Sigmoid colon (tissue), 4 donors: ENCODE measurements around the gene TXNDC15.

Experiments used
- EP300 ChIP-seq, 4 donors: sonication (generic); formaldehyde crosslinking; IDR thresholded peaks; one replicate each; pipeline ENCODE4 v1.6.1; 2017; ENCODE audit warnings: antibody characterized with exemption in 4 of 4
- TF ChIP-seq, protein P1 (sequence below), 4 experiments: fragments of 450-650 bp in 3 of 4; fragments of 200-600 bp in 1 of 4; IDR thresholded peaks; one replicate each; pipeline ENCODE4 v1.5.1; 2016 to 2019; ENCODE audit warnings: antibody characterized with exemption in 4 of 4, mild to moderate bottlenecking in 3 of 4, moderate library complexity in 2 of 4

DNA sequence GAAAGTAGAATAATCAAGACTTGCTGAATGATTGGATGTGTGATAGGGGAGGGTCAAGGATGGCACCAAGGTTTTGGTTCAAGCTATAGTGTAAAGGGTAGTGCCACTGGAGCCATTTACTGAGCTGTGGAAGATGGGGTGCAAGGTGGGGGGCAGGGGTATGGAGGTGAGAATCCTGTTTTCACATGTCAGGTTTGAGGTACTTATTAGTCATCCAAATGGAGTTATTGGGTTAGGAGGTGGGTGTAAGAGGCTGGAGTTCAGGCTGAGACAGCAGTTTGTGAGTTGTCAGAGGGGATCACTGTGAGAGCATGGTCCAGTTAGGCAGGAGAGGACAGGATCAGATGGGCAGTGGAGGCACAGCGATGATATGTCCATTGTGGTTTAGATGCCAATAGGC lies 39.6 kb downstream of the TXNDC15 start:
- TF ChIP-seq, protein P1, sequence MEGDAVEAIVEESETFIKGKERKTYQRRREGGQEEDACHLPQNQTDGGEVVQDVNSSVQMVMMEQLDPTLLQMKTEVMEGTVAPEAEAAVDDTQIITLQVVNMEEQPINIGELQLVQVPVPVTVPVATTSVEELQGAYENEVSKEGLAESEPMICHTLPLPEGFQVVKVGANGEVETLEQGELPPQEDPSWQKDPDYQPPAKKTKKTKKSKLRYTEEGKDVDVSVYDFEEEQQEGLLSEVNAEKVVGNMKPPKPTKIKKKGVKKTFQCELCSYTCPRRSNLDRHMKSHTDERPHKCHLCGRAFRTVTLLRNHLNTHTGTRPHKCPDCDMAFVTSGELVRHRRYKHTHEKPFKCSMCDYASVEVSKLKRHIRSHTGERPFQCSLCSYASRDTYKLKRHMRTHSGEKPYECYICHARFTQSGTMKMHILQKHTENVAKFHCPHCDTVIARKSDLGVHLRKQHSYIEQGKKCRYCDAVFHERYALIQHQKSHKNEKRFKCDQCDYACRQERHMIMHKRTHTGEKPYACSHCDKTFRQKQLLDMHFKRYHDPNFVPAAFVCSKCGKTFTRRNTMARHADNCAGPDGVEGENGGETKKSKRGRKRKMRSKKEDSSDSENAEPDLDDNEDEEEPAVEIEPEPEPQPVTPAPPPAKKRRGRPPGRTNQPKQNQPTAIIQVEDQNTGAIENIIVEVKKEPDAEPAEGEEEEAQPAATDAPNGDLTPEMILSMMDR (IDR thresholded peaks at IDR 0.05) = no peak
- TF ChIP-seq EP300 (IDR thresholded peaks at IDR 0.05) = no peak
